GM23338 (cell line): ENCODE results near the gene GPD2. TPM values are rescaled to one million over a fixed set of nuclear protein-coding genes. Genes with fewer than 3 reads are reported as not detected.

ENCODE experiments used
- ATAC-seq: fragments of 200-7000 bp; cut with Tn5 transposase; 3 replicates; pipeline ENCODE4 v1.9.1; 2020
- DNase-seq: peaks from one replicate; pipeline ENCODE4 v3.0.0-alpha.2; 2015; ENCODE audit warnings: low spot score
- H2AFZ ChIP-seq: fragments of 200-600 bp; sonication (generic); 2 replicates; pipeline ENCODE4 v1.8.0; 2016; ENCODE audit warnings: antibody characterized with exemption, mild to moderate bottlenecking, moderate library complexity
- H3F3A ChIP-seq: fragments of 200-600 bp; sonication (generic); replicated peaks from 2 replicates; pipeline ENCODE4 v1.8.0; 2017; ENCODE audit warnings: antibody characterized with exemption, mixed run types, low read depth
- H3K27ac ChIP-seq: fragments of 200-600 bp; sonication (generic); 2 replicates; pipeline ENCODE4 v1.6.1; 2016; ENCODE audit warnings: low read depth
- H3K27me3 ChIP-seq: fragments of 200-600 bp; sonication (generic); 2 replicates; pipeline ENCODE4 v1.8.0; 2016; ENCODE audit warnings: mild to moderate bottlenecking, mixed run types, moderate library complexity; ENCODE audit not compliant: insufficient read depth
- H3K36me3 ChIP-seq: fragments of 200-600 bp; sonication (generic); 2 replicates; pipeline ENCODE4 v1.8.0; 2016; ENCODE audit warnings: mild to moderate bottlenecking; ENCODE audit not compliant: insufficient read depth
- H3K4me1 ChIP-seq: fragments of 200-600 bp; sonication (generic); 2 replicates; pipeline ENCODE4 v1.8.0; 2016; ENCODE audit warnings: mild to moderate bottlenecking, moderate library complexity; ENCODE audit not compliant: insufficient read depth
- H3K4me2 ChIP-seq: fragments of 200-600 bp; sonication (generic); 2 replicates; pipeline ENCODE4 v1.7.1; 2017; ENCODE audit warnings: mixed run types
- H3K4me3 ChIP-seq: fragments of 200-600 bp; sonication (generic); 2 replicates; pipeline ENCODE4 v1.6.1; 2016; ENCODE audit warnings: mixed run types
- H3K79me2 ChIP-seq: fragments of 200-600 bp; sonication (generic); replicated peaks from 2 replicates; pipeline ENCODE4 v1.8.0; 2017; ENCODE audit warnings: mild to moderate bottlenecking; ENCODE audit not compliant: insufficient read depth
- H3K9me2 ChIP-seq: fragments of 200-600 bp; sonication (generic); 2 replicates; pipeline ENCODE4 v1.8.0; 2017; ENCODE audit not compliant: insufficient read depth
- H4K20me1 ChIP-seq: fragments of 200-600 bp; sonication (generic); replicated peaks from 2 replicates; pipeline ENCODE4 v1.8.0; 2017; ENCODE audit warnings: mild to moderate bottlenecking; ENCODE audit not compliant: insufficient read depth
- H3K27ac Mint-ChIP-seq: 2 replicates; pipeline ENCODE4 v1.8.0; 2020; ENCODE audit warnings: inconsistent platforms, mild to moderate bottlenecking, moderate library complexity, mixed read lengths
- H3K27me3 Mint-ChIP-seq: 3 replicates; pipeline ENCODE4 v1.8.0; 2022; ENCODE audit warnings: low read depth, mild to moderate bottlenecking, moderate library complexity, mixed read lengths, inconsistent platforms; ENCODE audit not compliant: insufficient read depth, poor library complexity
- H3K36me3 Mint-ChIP-seq: 3 replicates; pipeline ENCODE4 v1.8.0; 2021; ENCODE audit warnings: low read depth, mild to moderate bottlenecking, inconsistent platforms, moderate library complexity, mixed read lengths
- H3K4me1 Mint-ChIP-seq: 3 replicates; pipeline ENCODE4 v1.8.0; 2020; ENCODE audit warnings: mild to moderate bottlenecking, inconsistent platforms, mixed read lengths
- H3K4me3 Mint-ChIP-seq: 3 replicates; pipeline ENCODE4 v1.8.0; 2021; ENCODE audit warnings: moderate library complexity, mild to moderate bottlenecking, inconsistent platforms, mixed read lengths
- H3K9me3 Mint-ChIP-seq: 3 replicates; pipeline ENCODE4 v1.8.0; 2020; ENCODE audit warnings: moderate library complexity, mild to moderate bottlenecking, inconsistent platforms, mixed read lengths
- CREB1 ChIP-seq: fragments of 250-450 bp; sonication (Bioruptor Pico); IDR thresholded peaks from 2 replicates; pipeline ENCODE4 v1.5.0; 2020; ENCODE audit warnings: low read depth, mild to moderate bottlenecking, moderate library complexity
- EZH2phosphoT487 ChIP-seq: fragments of 200-600 bp; sonication (generic); IDR thresholded peaks from one replicate; pipeline ENCODE4 v1.8.1; 2018; ENCODE audit warnings: antibody characterized with exemption; ENCODE audit not compliant: unreplicated experiment
- ZNF114 ChIP-seq: fragments of 250-450 bp; sonication (Bioruptor Pico); IDR thresholded peaks from 2 replicates; pipeline ENCODE4 v1.5.0; 2020; ENCODE audit warnings: mild to moderate bottlenecking, moderate library complexity
- ZNF462 ChIP-seq: fragments of 250-450 bp; sonication (Bioruptor Pico); IDR thresholded peaks from 2 replicates; pipeline ENCODE4 v1.5.0; 2020; ENCODE audit warnings: mild to moderate bottlenecking, moderate library complexity
- polyA plus RNA-seq: library from polyadenylated mRNA; unstranded; fragments of >200 nt; fragmentation: Nextera tagmentation; extraction: Ambion mirVana; gene quantifications from 2 replicates; pipeline ENCODE4 v1.2.1, GENCODE V29; 2016
- total RNA-seq: library from RNA; depleted of rRNA; stranded (reverse); fragments of >200 nt; shearing (Covaris generic); gene quantifications from 2 replicates; pipeline ENCODE4 v1.2.3, GENCODE V29; 2014

GPD2 gene
- total and polyA plus RNA-seq, 2 experiments from 2014 or later, result 9.4 to 67.4 TPM

- Histone ChIP-seq H3K79me2 (peaks cover 50% of the 10 kb centered on the region), H3F3A (no peaks in the 10 kb centered on the region), H3K36me3 (no peaks in the 10 kb centered on the region), H3K4me1 (no peaks in the 10 kb centered on the region), H2AFZ (no peak overlapping the region), H3K4me2 (no peak overlapping the region), H3K9me2 (no peaks in the 10 kb centered on the region), H3K4me3 (no peak overlapping the region), H4K20me1 (no peaks in the 10 kb centered on the region), H3K27me3 (no peaks in the 10 kb centered on the region), H3K27ac (no peak overlapping the region)
- H3K27ac Mint-ChIP-seq, result peak overlapping the region; percentile 38; the same call in 1 of the 2 replicates
- H3K4me1 Mint-ChIP-seq, result no peaks in the 10 kb centered on the region; the same call in 2 of the 3 replicates
- peaks cover 11% of the 10 kb centered on the region for H3K9me3 Mint-ChIP-seq
- H3K36me3 Mint-ChIP-seq, result peaks cover 16% of the 10 kb centered on the region
- ATAC-seq (no peak), DNase-seq (peak; percentile 41)
- no peak overlapping the region for H3K4me3 Mint-ChIP-seq
- TF ChIP-seq CREB1 (no peak), ZNF114 (no peak), ZNF462 (CRISPR knock-in tag) (no peak)
- peaks cover 3% of the 10 kb centered on the region for H3K27me3 Mint-ChIP-seq
Measured at GRCh38 chr2:156445296-156446220, 9.4 kb downstream of the GPD2 start.

GRCh38 chr2:156447761-156448160 is 11.6 kb downstream of the GPD2 start:
- Histone ChIP-seq H3K79me2 (peaks cover 34% of the 10 kb centered on the region), H3K4me1 (no peaks in the 10 kb centered on the region), H4K20me1 (no peaks in the 10 kb centered on the region), H3F3A (no peaks in the 10 kb centered on the region), H2AFZ (no peak overlapping the region), H3K27ac (no peak overlapping the region), H3K4me2 (no peak overlapping the region), H3K36me3 (no peaks in the 10 kb centered on the region), H3K27me3 (no peaks in the 10 kb centered on the region), H3K4me3 (no peak overlapping the region), H3K9me2 (no peaks in the 10 kb centered on the region)
- Mint-ChIP-seq H3K9me3 (peaks cover 21% of the 10 kb centered on the region), H3K36me3 (peaks cover 23% of the 10 kb centered on the region), H3K27ac (no peak overlapping the region; the same call in 1 of the 2 replicates), H3K4me1 (no peaks in the 10 kb centered on the region; the same call in 2 of the 3 replicates), H3K27me3 (peaks cover 7% of the 10 kb centered on the region), H3K4me3 (no peak overlapping the region)
- no peak for ATAC-seq
- DNase-seq, result no peak
- no peak for TF ChIP-seq EZH2phosphoT487
- TF ChIP-seq ZNF462 (CRISPR knock-in tag), result no peak
